Activated naive CD4-positive, alpha-beta T cell treated with anti-CD3 and anti-CD28 coated beads, Interleukin-2, amount 50 U/mL, for 72 hours (primary cell): Measurements from ENCODE around the gene ADCYAP1R1. TPM values are rescaled to one million over a fixed set of nuclear protein-coding genes. Genes with fewer than 3 reads are reported as not detected.

Source experiments
- ATAC-seq, 2 donors: fragments of 150-1000 bp; cut with Tn5 transposase; 2 replicates each; pipeline ENCODE4 v1.10.0; 2021; ENCODE audit warnings: mild to moderate bottlenecking in 2 of 2, moderate library complexity in 2 of 2
- DNase-seq, 2 donors: peaks; one replicate each; pipeline ENCODE4 v3.0.0; 2021 to 2022; ENCODE audit warnings: low spot score in 2 of 2
- H3K27ac Mint-ChIP-seq, 2 donors: one replicate each; pipeline ENCODE4 v1.8.0; 2022; ENCODE audit warnings: mild to moderate bottlenecking in 2 of 2, mixed read lengths in 2 of 2
- H3K36me3 Mint-ChIP-seq, 2 donors: one replicate each; pipeline ENCODE4 v1.8.0; 2022; ENCODE audit warnings: mixed read lengths in 2 of 2
- H3K9me3 Mint-ChIP-seq, 2 donors: one replicate each; pipeline ENCODE4 v1.8.0; 2022; ENCODE audit warnings: mixed read lengths in 2 of 2
- total RNA-seq, 2 donors: library from RNA; stranded (reverse); gene quantifications; one replicate each; pipeline ENCODE4 v1.2.3, GENCODE V29; 2022

Gene ADCYAP1R1
- total RNA-seq, 2 donors from 2014 or later, result not detected

- H3K36me3 Mint-ChIP-seq, result no peaks in the 10 kb centered on the region
- no peak for DNase-seq
- no peak overlapping the region for H3K27ac Mint-ChIP-seq
- no peaks in the 10 kb centered on the region for H3K9me3 Mint-ChIP-seq
- ATAC-seq, result no peak
These were observed 53.3 kb downstream of the ADCYAP1R1 start for GRCh38 chr7:31105256-31105950.

DNA sequence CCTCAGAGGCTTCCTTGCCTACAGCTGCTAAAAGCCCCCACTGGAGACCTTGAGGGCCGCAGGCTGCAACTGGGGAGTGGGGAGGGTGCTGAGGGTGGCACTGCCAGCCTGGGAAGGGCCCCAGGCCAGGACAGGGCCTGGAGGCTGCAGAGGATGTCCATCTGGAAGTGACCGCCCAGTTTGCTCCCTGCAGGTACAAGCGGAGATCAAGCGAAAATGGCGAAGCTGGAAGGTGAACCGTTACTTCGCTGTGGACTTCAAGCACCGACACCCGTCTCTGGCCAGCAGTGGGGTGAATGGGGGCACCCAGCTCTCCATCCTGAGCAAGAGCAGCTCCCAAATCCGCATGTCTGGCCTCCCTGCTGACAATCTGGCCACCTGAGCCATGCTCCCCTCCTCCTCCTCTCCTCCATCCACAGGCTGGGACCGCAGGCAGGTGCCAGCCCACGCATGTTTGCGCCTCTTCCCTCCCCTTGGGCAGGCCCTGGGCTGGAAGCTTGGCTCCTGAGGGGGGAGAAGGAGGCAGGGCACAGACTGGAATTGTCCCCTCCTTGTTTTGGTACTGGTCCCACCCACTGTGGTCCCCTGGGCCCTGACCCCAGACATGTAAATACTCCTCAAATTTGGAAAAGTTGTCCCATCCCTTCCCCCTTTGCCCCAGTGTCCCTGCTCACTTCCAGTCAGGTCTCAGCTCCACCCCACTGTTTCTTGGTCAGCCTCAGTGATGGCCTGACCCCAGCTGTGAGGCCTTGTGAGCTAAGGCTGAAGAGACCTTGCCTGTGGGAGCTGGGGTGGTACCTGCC, 54.4 kb downstream of the ADCYAP1R1 start:
- Mint-ChIP-seq H3K9me3 (no peaks in the 10 kb centered on the region), H3K27ac (no peak overlapping the region), H3K36me3 (no peaks in the 10 kb centered on the region)
- ATAC-seq, result no peak
- DNase-seq, result no peak

DNA sequence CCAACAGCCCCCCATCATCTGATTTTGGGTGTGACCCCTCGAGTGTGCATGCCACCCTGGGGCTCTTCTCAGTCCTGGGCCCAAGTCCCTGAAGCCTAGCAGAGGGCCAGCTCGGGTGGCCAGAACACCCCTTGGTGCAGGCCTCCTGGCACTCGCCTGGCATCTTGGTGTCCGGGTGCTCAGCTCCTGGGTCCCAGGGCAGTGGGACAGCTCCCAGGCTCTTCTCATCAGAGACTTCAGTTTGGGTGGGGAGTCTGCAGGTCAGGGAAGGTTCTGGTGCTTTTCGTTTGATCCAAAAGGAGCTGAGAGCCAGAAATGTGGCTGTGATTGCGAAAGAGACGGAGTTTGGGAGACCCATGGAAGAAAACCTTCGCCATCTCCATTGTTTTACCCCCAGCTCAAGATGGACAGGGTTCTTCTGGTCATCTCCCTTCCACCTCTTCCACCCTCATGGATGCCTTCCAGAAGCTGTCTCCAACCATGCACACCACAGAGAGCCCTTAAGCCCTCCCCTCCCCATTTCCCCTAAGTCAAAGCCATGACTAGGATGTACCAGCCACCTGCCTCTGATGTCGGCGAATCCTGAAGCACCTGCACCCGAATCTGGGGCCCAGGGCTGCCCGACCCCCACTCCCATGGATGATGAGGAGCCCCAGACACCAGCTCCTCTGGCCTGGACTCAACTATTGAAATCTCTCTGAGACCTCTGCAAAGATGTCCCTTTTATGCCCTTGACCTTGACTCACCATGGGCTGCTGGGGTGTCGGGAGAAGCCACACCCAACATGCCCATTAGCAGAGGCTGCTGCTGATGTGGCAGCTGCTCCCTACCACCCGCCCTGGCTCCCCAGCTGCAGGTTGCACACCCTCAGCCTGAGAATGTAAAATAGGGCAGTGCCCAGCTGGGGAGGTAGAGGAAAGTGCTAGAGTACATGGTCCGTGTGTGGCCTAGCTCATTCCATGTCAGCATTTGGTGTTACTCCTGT, 55.3 kb downstream of the ADCYAP1R1 start:
- no peaks in the 10 kb centered on the region for H3K9me3 Mint-ChIP-seq

DNA sequence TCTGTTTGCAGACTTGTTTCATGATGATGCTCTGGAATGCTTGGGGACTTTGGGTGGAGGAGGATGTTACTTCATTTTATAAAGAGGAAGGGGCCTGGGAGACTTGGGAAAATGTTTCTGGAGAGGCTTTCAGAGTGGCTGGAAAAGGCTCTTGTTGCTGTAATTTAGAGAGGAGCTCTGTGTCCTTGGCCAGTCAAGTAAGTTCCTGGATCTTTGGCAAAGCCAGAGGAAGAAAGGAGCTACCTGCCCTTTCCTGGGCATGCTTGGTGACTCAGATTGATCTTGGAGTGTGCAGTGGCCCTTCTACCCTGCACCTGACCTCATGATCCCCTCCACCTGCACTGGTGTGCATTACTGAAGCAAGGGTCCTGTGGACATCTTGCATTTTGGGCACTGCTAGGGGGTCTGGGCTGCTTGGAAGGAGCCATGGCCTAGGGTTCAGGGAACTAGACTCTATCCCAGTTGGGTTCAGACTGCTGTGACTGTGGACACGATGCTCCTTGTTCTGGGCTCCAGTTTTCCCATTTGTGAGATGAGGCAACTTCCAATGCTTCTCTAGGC, 56.1 kb downstream of the ADCYAP1R1 start:
- no peak for DNase-seq
- H3K36me3 Mint-ChIP-seq, result no peaks in the 10 kb centered on the region
- H3K9me3 Mint-ChIP-seq, result no peaks in the 10 kb centered on the region
- H3K27ac Mint-ChIP-seq, result no peak overlapping the region
- no peak for ATAC-seq

More for the DNA sequence above, 55.3 kb downstream of the ADCYAP1R1 start:
- no peak for ATAC-seq
- Mint-ChIP-seq H3K27ac (no peak overlapping the region), H3K36me3 (no peaks in the 10 kb centered on the region)
- no peak for DNase-seq

- Mint-ChIP-seq H3K27ac (no peak overlapping the region), H3K9me3 (no peaks in the 10 kb centered on the region), H3K36me3 (no peaks in the 10 kb centered on the region)
- no peak for ATAC-seq
- no peak for DNase-seq
These were observed 57.6 kb downstream of the ADCYAP1R1 start for GRCh38 chr7:31109751-31110150.

DNA sequence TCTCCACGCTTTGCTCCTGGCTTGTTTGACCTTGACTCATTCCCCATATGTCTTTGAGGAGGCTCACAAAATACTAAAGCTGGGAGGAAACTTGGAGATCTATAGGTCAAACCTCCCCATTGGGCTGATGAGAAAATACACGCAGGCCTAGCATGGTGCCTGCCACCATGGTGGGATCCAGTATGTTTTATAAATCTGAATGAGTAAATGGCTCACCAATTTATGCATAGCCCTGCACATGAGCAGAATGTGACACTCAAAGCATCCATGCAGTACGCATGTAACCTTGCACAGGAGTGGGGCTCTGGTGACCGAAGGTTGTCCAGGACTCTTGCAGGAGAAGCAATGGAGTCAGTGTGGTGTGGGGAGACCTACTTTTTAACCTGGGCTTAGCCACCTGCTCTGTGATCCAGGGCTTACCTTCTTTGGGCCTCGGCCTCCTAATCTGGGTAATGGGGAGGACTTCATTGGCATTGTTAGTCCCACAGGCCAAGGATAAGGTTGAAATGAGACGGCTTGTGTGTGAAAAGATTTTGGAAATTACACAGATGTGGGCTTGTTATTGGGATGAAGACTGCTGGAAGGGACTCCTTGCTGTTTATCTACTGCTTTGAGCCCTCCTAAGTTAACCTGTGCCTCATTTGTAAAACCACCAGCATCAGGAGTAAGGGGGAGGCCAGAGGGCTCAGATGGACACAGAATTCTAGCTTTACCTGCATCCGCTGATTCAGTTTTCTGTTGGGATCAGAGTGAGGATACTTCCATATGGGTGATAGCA, 58.4 kb downstream of the ADCYAP1R1 start:
- H3K36me3 Mint-ChIP-seq, result no peaks in the 10 kb centered on the region
- H3K27ac Mint-ChIP-seq, result no peak overlapping the region
- DNase-seq (no peak), ATAC-seq (no peak)
- H3K9me3 Mint-ChIP-seq, result no peaks in the 10 kb centered on the region

DNA sequence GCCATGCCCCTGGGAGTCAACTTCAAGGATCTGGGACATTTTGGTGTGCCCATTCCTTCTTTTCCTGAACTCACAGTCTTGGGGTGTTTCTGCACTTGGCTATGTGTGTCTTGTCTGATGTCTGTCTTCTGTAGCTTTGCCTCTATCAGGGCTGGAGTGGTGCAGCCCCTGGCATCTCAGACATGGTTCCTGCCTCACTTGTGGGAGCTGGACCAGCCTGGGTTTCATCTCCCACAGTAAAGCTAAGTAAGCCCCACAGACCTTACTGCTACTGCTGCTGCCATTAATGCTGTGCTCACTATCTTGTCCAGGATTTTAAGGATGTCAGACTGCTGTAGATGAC, 59.0 kb downstream of the ADCYAP1R1 start:
- no peak overlapping the region for H3K27ac Mint-ChIP-seq
- no peaks in the 10 kb centered on the region for H3K36me3 Mint-ChIP-seq
- no peaks in the 10 kb centered on the region for H3K9me3 Mint-ChIP-seq
- no peak for DNase-seq
- ATAC-seq, result no peak

GRCh38 chr7:31113660-31114059, 61.6 kb downstream of the ADCYAP1R1 start:
- ATAC-seq (no peak), DNase-seq (no peak)
- Mint-ChIP-seq H3K36me3 (no peaks in the 10 kb centered on the region), H3K9me3 (no peaks in the 10 kb centered on the region), H3K27ac (no peak overlapping the region)

DNA sequence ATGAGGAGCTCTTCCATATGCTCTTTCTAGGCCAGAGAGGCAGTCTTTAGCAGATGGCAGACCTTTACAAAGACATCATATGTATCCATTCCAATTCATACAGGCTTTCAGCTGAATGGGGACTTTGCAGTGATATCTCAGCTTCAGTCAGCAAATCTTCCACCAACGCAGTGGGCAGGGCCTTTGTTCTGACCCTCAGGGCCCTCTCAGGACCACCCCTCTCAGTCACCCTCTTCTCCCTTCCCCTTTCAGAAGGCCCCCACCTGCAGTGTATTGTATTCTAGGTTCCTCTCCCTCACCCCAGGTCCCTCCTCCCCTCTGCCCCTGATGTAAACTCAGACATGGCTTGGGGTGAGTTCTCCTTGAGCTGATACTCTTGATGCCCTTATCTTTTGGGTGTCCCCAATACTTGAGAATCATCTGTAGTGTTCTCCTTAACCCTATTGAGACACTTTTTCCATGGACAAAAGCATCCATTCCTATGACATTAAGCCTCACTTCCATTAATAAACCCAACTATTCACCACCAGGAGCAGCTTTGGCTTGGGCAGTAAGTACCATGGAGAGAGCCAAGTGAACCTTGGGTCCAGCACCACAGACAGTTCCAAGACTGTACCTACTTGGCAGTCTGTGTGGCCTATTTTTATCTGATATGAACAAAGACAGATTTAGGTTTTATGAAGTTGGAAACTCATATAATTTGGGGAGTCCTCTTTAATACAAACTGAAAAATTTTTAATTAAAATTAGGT, 62.7 kb downstream of the ADCYAP1R1 start:
- no peaks in the 10 kb centered on the region for H3K9me3 Mint-ChIP-seq
- H3K27ac Mint-ChIP-seq, result no peak overlapping the region
- ATAC-seq (no peak), DNase-seq (no peak)
- H3K36me3 Mint-ChIP-seq, result no peaks in the 10 kb centered on the region

GRCh38 chr7:31116615-31117014, 64.5 kb downstream of the ADCYAP1R1 start:
- Mint-ChIP-seq H3K9me3 (no peaks in the 10 kb centered on the region), H3K27ac (no peak overlapping the region), H3K36me3 (no peaks in the 10 kb centered on the region)
- ATAC-seq, result no peak
- DNase-seq, result no peak

GRCh38 chr7:31119249-31119648, 67.1 kb downstream of the ADCYAP1R1 start:
- ATAC-seq, result no peak
- no peak for DNase-seq
- H3K36me3 Mint-ChIP-seq, result no peaks in the 10 kb centered on the region
- no peaks in the 10 kb centered on the region for H3K9me3 Mint-ChIP-seq
- no peak overlapping the region for H3K27ac Mint-ChIP-seq

- Mint-ChIP-seq H3K36me3 (no peaks in the 10 kb centered on the region), H3K27ac (no peak overlapping the region), H3K9me3 (no peaks in the 10 kb centered on the region)
- no peak for DNase-seq
- ATAC-seq, result no peak
These were observed 68.8 kb downstream of the ADCYAP1R1 start for GRCh38 chr7:31120800-31121513.

DNA sequence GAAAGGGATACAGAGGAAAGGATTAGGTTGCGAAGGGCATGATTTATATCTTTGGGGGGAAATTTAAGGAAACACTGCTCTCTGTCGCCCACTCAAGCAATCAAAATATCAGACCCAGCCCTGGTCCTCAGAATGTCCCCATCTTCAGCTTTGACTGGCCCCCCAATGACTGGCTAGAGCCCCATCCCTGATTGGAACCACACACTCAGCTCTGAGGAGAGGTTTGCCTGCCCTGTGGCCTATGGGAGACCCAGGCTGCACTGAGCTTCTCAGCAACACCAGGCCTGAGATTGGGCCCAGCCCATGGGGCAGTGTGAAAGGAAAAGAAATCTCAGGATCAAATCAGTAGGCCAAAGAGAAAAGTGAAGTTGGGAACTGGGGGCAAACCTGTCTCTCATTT, 69.5 kb downstream of the ADCYAP1R1 start:
- DNase-seq (no peak), ATAC-seq (no peak)
- Mint-ChIP-seq H3K27ac (no peak overlapping the region), H3K36me3 (no peaks in the 10 kb centered on the region), H3K9me3 (no peaks in the 10 kb centered on the region)

DNA sequence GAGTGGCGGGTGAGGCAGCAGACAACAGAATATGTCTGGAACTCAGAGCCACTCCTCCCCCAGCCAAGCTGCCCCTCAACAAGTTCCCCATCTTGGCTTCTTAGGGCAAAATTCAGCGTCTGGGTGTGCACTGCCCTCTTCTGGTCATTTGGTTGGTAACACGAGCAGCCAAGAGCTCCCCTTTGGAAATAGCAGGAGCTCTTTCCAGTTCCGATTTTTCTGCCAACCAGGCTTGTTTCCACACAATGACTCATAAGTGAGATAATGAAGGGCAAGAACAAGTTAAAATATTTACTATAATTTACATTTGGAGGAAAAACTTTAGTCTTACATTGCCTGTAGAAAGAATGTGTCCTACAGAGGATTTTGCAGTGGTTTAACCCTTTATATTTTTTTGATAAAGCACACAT, 70.5 kb downstream of the ADCYAP1R1 start:
- DNase-seq (peak in 1 of 2 donors; percentile 38), ATAC-seq (peak; percentile 29 to 65)
- no peaks in the 10 kb centered on the region for H3K9me3 Mint-ChIP-seq
- no peak overlapping the region for H3K27ac Mint-ChIP-seq
- H3K36me3 Mint-ChIP-seq, result no peaks in the 10 kb centered on the region

- ATAC-seq (no peak), DNase-seq (no peak)
- H3K36me3 Mint-ChIP-seq, result no peaks in the 10 kb centered on the region
- no peaks in the 10 kb centered on the region for H3K9me3 Mint-ChIP-seq
- no peak overlapping the region for H3K27ac Mint-ChIP-seq
These were observed 71.2 kb downstream of the ADCYAP1R1 start for GRCh38 chr7:31123321-31123720.
